T-cell (primary cell): Measurements from ENCODE around the gene KCNK13. TPM values are rescaled to one million over a fixed set of nuclear protein-coding genes. Genes with fewer than 3 reads are reported as not detected.

Experiments used
- ATAC-seq, 4 experiments: fragments of 200-7000 bp in 3 of 4; fragments of 150-1000 bp in 1 of 4; cut with Tn5 transposase; replicated peaks in 1 of 4; 1 replicate in 3 of 4; 2 replicates in 1 of 4; pipeline ENCODE4 v1.10.0; 2021; ENCODE audit warnings: moderate library complexity in 3 of 4, mild to moderate bottlenecking in 2 of 4, moderate number of reproducible peaks in 1 of 4
- CTCF ChIA-PET, 2 donors: fragments of 300-600 bp; sonication (Branson Sonifier 250); formaldehyde crosslinking; loops; one replicate each; lab custom pipeline; 2022; ENCODE audit warnings: antibody characterized with exemption in 2 of 2; lab: Charles Lee
- POLR2A ChIA-PET, 2 donors: fragments of 300-600 bp; sonication (Branson Sonifier 250); formaldehyde crosslinking; loops; one replicate each; lab custom pipeline; 2022; ENCODE audit warnings: antibody characterized with exemption in 2 of 2; lab: Charles Lee
- DNase-seq, 35 experiments: peaks; one replicate each; pipeline versions ENCODE4 v3.0.0 to v3.0.0-alpha.2; 2013 to 2023
- H3K27ac ChIP-seq: one replicate; pipeline ENCODE4 v1.5.1; 2013; ENCODE audit warnings: low read length
- H3K27me3 ChIP-seq, 2 experiments: replicated peaks in 1 of 2; 1 replicate in 1 of 2; 2 replicates in 1 of 2; pipeline versions ENCODE4 v1.6.1 to v1.7.0; 2013; ENCODE audit warnings: low read length in 1 of 2, mixed read lengths in 1 of 2; ENCODE audit not compliant: control insufficient read depth in 2 of 2, insufficient read depth in 2 of 2; ENCODE audit errors: extremely low read depth in 1 of 2
- H3K36me3 ChIP-seq, 2 donors: 1 replicate in 1 of 2; 2 replicates in 1 of 2; pipeline versions ENCODE4 v1.6.1 to v1.7.0; 2013; ENCODE audit warnings: low read length in 1 of 2; ENCODE audit not compliant: control insufficient read depth in 2 of 2, insufficient read depth in 1 of 2; ENCODE audit errors: extremely low read depth in 1 of 2
- H3K4me1 ChIP-seq, 2 experiments: 1 replicate in 1 of 2; 2 replicates in 1 of 2; pipeline versions ENCODE4 v1.6.1 to v1.7.0; 2013; ENCODE audit warnings: low read length in 2 of 2, mixed read lengths in 1 of 2; ENCODE audit not compliant: insufficient read depth in 2 of 2, control insufficient read depth in 1 of 2; ENCODE audit errors: extremely low read depth in 1 of 2
- H3K4me3 ChIP-seq, 2 donors: 1 replicate in 1 of 2; 2 replicates in 1 of 2; pipeline versions ENCODE4 v1.5.1 to v1.7.0; 2013; ENCODE audit warnings: mild to moderate bottlenecking in 2 of 2, low read length in 1 of 2, moderate library complexity in 1 of 2; ENCODE audit not compliant: control insufficient read depth in 1 of 2; ENCODE audit errors: extremely low read depth in 1 of 2
- H3K9me3 ChIP-seq: 2 replicates; pipeline ENCODE4 v1.7.0; 2013
- H3K27ac Mint-ChIP-seq, 2 donors: one replicate each; pipeline ENCODE4 v1.8.0; 2020 to 2021; ENCODE audit warnings: mild to moderate bottlenecking in 2 of 2, mixed read lengths in 2 of 2
- H3K27me3 Mint-ChIP-seq, 2 donors: one replicate each; pipeline ENCODE4 v1.8.0; 2021 to 2022; ENCODE audit warnings: mixed read lengths in 2 of 2
- H3K36me3 Mint-ChIP-seq: one replicate; pipeline ENCODE4 v1.8.0; 2021; ENCODE audit warnings: mixed read lengths
- H3K4me1 Mint-ChIP-seq, 3 donors: one replicate each; pipeline ENCODE4 v1.8.0; 2020 to 2022; ENCODE audit warnings: mixed read lengths in 3 of 3, mild to moderate bottlenecking in 1 of 3
- H3K4me3 Mint-ChIP-seq, 3 donors: one replicate each; pipeline ENCODE4 v1.8.0; 2020 to 2022; ENCODE audit warnings: mild to moderate bottlenecking in 3 of 3, mixed read lengths in 3 of 3, moderate library complexity in 3 of 3
- H3K9me3 Mint-ChIP-seq, 3 donors: one replicate each; pipeline ENCODE4 v1.8.0; 2020 to 2022; ENCODE audit warnings: mixed read lengths in 3 of 3
- WGBS: methylation state at CpG from one replicate; pipeline ENCODE4 v1.1.5; 2013; ENCODE audit warnings: missing lambda C conversion rate; ENCODE audit not compliant: insufficient coverage; 5-methylcytosine and 5-hydroxymethylcytosine counted together
- total RNA-seq, 35 experiments: library from RNA in 6 of 35; stranded (reverse) in 6 of 35; fragments of 120-200 nt in 1 of 35; gene quantifications; one replicate each; pipeline versions ENCODE4 v1.2.1 to v1.2.4 and lab custom pipeline; 2013 to 2026

The KCNK13 gene
- total RNA-seq, 5 donors from 2014 or later (not counting 1 experiment from before 2014, with no cell fraction given) = not detected

GRCh38 chr14:90126260-90126659, 64.5 kb downstream of the KCNK13 start:
- peaks cover 12 to 17% of the 10 kb centered on the region in 2 donors for H3K27me3 Mint-ChIP-seq
- CTCF ChIA-PET = no interaction called here
- 100% methylated on average over 3 of the region's 15 CpGs for WGBS

DNA sequence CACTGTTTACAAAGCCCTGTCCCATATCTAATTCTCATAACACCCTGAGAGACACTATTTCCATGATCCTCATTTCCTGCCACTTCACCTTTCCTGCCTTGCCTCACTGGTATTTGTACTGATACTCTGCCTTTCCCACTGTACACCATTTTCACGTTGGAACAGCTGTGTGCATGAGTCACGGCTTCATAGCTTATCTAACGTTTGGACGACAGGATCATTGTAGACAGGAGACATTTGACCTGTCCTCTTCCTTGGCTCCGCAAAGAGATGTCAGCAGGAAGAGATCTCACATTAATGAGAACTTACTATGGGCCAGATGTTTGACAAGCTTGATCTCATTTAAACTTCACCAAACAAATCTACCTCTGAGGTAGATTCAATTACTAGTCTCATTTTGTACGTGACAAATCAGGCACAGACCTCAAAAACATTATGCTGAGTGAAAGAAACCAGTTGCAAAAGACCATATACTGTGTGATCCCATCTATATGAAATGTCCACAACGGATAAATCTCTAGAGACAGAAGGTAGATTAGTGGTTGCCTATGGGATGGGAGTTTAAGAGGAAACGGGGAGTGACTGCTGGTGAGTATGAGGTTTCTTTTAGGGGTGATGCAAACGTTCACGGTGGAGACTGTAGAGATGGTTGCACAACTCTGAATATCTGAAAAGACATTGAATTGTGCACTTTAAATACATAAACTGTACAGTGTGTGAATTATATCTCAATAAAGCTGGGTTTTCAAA, 71.2 kb downstream of the KCNK13 start:
- H3K36me3 ChIP-seq = no peaks in the 10 kb centered on the region
- ChIA-PET CTCF (interaction anchor here in 1 of 2 donors (0.6 kb wide), 1 partner anchor 1109 kb away, joined by 3 read pairs; no protein-coding TSS in a partner anchor), POLR2A (no interaction called here)
- no peaks in the 10 kb centered on the region for H3K4me1 ChIP-seq
- Mint-ChIP-seq H3K27me3 (peaks cover 16 to 27% of the 10 kb centered on the region in 2 donors), H3K4me3 (no peak overlapping the region), H3K4me1 (no peaks in the 10 kb centered on the region), H3K36me3 (no peaks in the 10 kb centered on the region), H3K27ac (no peak overlapping the region), H3K9me3 (no peaks in the 10 kb centered on the region)
- H3K27ac ChIP-seq = no peak overlapping the region
- H3K27me3 ChIP-seq = peaks cover 0 to 7% of the 10 kb centered on the region in 2 experiments
- no peak overlapping the region for H3K4me3 ChIP-seq
- ATAC-seq (no peak), DNase-seq (no peak)
- WGBS = 53% methylated on average over 3 of the region's 10 CpGs
- no peaks in the 10 kb centered on the region for H3K9me3 ChIP-seq

More at GRCh38 chr14:90126260-90126659, 64.5 kb downstream of the KCNK13 start:
- H3K4me3 ChIP-seq = no peak overlapping the region
- POLR2A ChIA-PET = no interaction called here
- DNase-seq (no peak), ATAC-seq (no peak)
- no peaks in the 10 kb centered on the region for H3K9me3 ChIP-seq
- Mint-ChIP-seq H3K36me3 (no peaks in the 10 kb centered on the region), H3K4me3 (no peak overlapping the region), H3K27ac (no peak overlapping the region), H3K9me3 (no peaks in the 10 kb centered on the region), H3K4me1 (no peaks in the 10 kb centered on the region)
- peaks cover 0 to 5% of the 10 kb centered on the region in 2 experiments for H3K27me3 ChIP-seq
- no peaks in the 10 kb centered on the region for H3K36me3 ChIP-seq
- no peak overlapping the region for H3K27ac ChIP-seq
- no peaks in the 10 kb centered on the region for H3K4me1 ChIP-seq

DNA sequence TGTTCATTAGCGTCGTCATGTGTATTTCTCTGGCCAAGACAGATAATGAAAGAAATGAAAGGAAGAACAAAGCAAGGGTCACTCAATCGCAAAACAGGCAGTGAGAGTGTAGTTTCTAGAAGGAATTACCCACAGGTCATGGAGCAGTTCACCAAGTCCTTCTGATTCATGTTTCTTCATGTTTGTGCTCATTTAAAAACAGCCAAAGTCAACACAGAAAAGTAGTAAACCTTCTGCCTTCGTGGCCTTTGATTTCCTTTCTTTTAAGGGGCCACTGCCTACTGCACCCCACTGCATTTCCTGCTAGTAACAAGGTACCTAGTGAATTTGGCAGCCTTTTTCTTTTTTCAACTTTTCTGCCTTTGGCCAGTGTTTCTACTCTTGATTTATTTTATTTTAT, 75.1 kb downstream of the KCNK13 start:
- peaks cover 4 to 27% of the 10 kb centered on the region in 2 donors for H3K27me3 Mint-ChIP-seq
- CTCF ChIA-PET = no interaction called here

GRCh38 chr14:90137807-90138206, 76.0 kb downstream of the KCNK13 start:
- no peaks in the 10 kb centered on the region for H3K4me1 ChIP-seq
- WGBS = 71% methylated on average over 1 of the region's 4 CpGs
- ChIA-PET CTCF (no interaction called here), POLR2A (no interaction called here)
- peaks cover 0 to 3% (median 0%) of the 10 kb centered on the region in 3 donors for H3K9me3 Mint-ChIP-seq
- no peak overlapping the region for H3K4me3 Mint-ChIP-seq
- H3K4me3 ChIP-seq = no peak overlapping the region
- no peak overlapping the region for H3K27ac Mint-ChIP-seq
- H3K9me3 ChIP-seq = no peaks in the 10 kb centered on the region
- H3K27me3 ChIP-seq = peaks cover 2 to 6% of the 10 kb centered on the region in 2 experiments
- no peaks in the 10 kb centered on the region for H3K36me3 Mint-ChIP-seq
- peaks cover 3 to 30% of the 10 kb centered on the region in 2 donors for H3K27me3 Mint-ChIP-seq
- H3K36me3 ChIP-seq = no peaks in the 10 kb centered on the region
- H3K27ac ChIP-seq = no peak overlapping the region
- no peak for ATAC-seq
- no peak for DNase-seq
- H3K4me1 Mint-ChIP-seq = no peaks in the 10 kb centered on the region

More for the DNA sequence above, 75.1 kb downstream of the KCNK13 start:
- Histone ChIP-seq H3K9me3 (no peaks in the 10 kb centered on the region), H3K27me3 (peaks cover 2 to 6% of the 10 kb centered on the region in 2 experiments), H3K4me1 (no peaks in the 10 kb centered on the region), H3K4me3 (no peak overlapping the region), H3K36me3 (no peaks in the 10 kb centered on the region), H3K27ac (no peak overlapping the region)
- DNase-seq (no peak), ATAC-seq (no peak)
- Mint-ChIP-seq H3K27ac (no peak overlapping the region), H3K4me1 (no peaks in the 10 kb centered on the region), H3K36me3 (no peaks in the 10 kb centered on the region), H3K4me3 (no peak overlapping the region), H3K9me3 (peaks cover 0 to under 1% (median 0%) of the 10 kb centered on the region in 3 donors)
- WGBS = 71% methylated on average over 2 of the region's 4 CpGs
- POLR2A ChIA-PET = no interaction called here

DNA sequence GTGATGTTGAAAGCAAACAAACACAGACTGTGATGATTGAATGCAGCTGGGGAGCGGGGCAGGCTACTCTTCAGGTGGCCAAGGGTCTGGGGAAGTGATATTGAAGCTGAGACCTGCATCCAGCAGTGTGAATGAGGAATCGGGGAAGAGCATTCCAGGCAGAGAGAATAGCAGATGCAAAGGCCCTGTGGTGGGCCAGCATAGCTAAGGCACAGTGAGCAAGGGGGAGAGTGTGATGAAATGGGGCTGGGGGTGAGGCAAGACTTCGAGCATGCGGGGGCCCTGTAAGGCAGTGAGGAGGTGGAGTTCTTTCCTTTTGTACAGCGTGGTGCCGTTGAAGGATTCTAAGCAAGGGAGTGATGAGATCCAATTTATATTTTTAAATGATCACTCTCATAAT, 77.4 kb downstream of the KCNK13 start:
- H3K4me3 ChIP-seq = no peak overlapping the region
- no peaks in the 10 kb centered on the region for H3K4me1 ChIP-seq
- H3K36me3 ChIP-seq = no peaks in the 10 kb centered on the region
- no peak overlapping the region for H3K27ac ChIP-seq
- ChIA-PET POLR2A (no interaction called here), CTCF (no interaction called here)
- Mint-ChIP-seq H3K27ac (no peak overlapping the region), H3K36me3 (no peaks in the 10 kb centered on the region), H3K9me3 (peaks cover 0 to 3% (median 0%) of the 10 kb centered on the region in 3 donors), H3K4me1 (no peaks in the 10 kb centered on the region), H3K4me3 (no peak overlapping the region), H3K27me3 (peaks cover 4 to 31% of the 10 kb centered on the region in 2 donors)
- no peak for ATAC-seq
- H3K27me3 ChIP-seq = peaks cover 2 to 6% of the 10 kb centered on the region in 2 experiments
- WGBS = 57% methylated on average over 2 of the region's 6 CpGs
- no peaks in the 10 kb centered on the region for H3K9me3 ChIP-seq
- no peak for DNase-seq

- H3K9me3 ChIP-seq = no peaks in the 10 kb centered on the region
- H3K27ac ChIP-seq = no peak overlapping the region
- H3K27me3 ChIP-seq = peaks cover 4 to 9% of the 10 kb centered on the region in 2 experiments
- DNase-seq = no peak
- no peak overlapping the region for H3K27ac Mint-ChIP-seq
- H3K4me3 ChIP-seq = no peak overlapping the region
- H3K27me3 Mint-ChIP-seq = peaks cover 10 to 28% of the 10 kb centered on the region in 2 donors
- WGBS = 91% methylated on average over 5 of the region's 12 CpGs
- H3K9me3 Mint-ChIP-seq = peaks cover 0 to 3% (median 0%) of the 10 kb centered on the region in 3 donors
- H3K36me3 ChIP-seq = no peaks in the 10 kb centered on the region
- POLR2A ChIA-PET = no interaction called here
- H3K4me1 Mint-ChIP-seq = no peaks in the 10 kb centered on the region
- no peak overlapping the region for H3K4me3 Mint-ChIP-seq
- no peaks in the 10 kb centered on the region for H3K4me1 ChIP-seq
- no peaks in the 10 kb centered on the region for H3K36me3 Mint-ChIP-seq
- ATAC-seq = no peak
- CTCF ChIA-PET = no interaction called here
These were observed 78.6 kb downstream of the KCNK13 start for GRCh38 chr14:90140298-90140955.
